Measurements from ENCODE around the gene UQCRC2. TPM values are rescaled to one million over a fixed set of nuclear protein-coding genes. Genes with fewer than 3 reads are reported as not detected.

UQCRC2 gene
- total and polyA plus RNA-seq, 2 donors (not counting 3 experiments of a cell fraction or from before 2014, with no cell fraction given), result 132 to 189 TPM

DNA sequence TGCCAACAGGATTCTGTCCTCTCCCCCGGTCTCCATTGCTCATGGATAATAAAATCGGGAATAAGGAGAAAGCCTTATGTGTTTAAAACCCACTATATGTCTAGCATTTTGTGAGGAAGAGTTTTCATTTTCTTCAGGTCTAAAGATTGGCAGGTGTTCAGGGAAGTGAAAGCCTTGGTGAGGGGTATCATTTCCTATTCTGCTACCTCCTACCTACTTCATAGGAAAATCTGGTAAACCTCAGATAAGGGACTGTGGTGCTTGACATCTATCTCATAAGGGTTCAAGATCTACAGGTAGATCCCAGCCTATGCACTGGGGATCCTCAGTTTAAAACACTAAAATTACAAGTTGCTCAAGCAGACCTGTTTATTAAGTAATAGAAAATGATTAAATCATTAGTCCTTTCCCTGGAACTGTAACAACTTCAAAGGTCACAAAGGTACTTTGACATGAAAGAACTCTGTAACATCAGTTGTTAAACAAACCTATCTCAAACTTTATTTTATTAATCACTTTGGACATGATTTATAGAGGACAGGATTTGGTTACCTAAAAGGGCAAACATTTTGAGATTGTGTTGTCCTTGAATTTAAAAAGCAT is 61.2 kb downstream of the UQCRC2 start:
- no peaks in the 10 kb centered on the region for H3K9me3 ChIP-seq (replicated peaks; ENCODE audit: control insufficient read depth, insufficient read depth, low read length)
- H3K9ac ChIP-seq (replicated peaks; ENCODE audit: extremely low read depth, insufficient read depth, low read length), result no peak overlapping the region
- no peaks in the 10 kb centered on the region for H3K27me3 ChIP-seq (ENCODE audit: control insufficient read depth in 2 of 2, insufficient read depth in 2 of 2, low read length in 2 of 2)
- H3K27ac ChIP-seq (ENCODE audit: insufficient read depth, low read depth, low read length), result no peak overlapping the region
- POLR2A ChIA-PET, result no interaction called here
- no peaks in the 10 kb centered on the region for H3K36me3 ChIP-seq (ENCODE audit: control insufficient read depth in 2 of 2, extremely low read depth in 1 of 2, insufficient read depth in 2 of 2, low read length in 2 of 2)
- H3K79me2 ChIP-seq (ENCODE audit: control insufficient read depth, insufficient read depth, low read length), result peaks cover 99% of the 10 kb centered on the region
- peaks cover 14% of the 10 kb centered on the region for H4K20me1 ChIP-seq (replicated peaks; ENCODE audit: control insufficient read depth, extremely low read depth, insufficient read depth, low read length)
- TF ChIP-seq EZH2 (IDR thresholded peaks at IDR 0.05; ENCODE audit: borderline replicate concordance, low read depth, low read length, severe bottlenecking), result no peak
- no peak for TF ChIP-seq FOS (IDR thresholded peaks at IDR 0.05; ENCODE audit: borderline replicate concordance, insufficient read depth, low read length)
- no peak for TF ChIP-seq JUN (IDR thresholded peaks at IDR 0.05; ENCODE audit: borderline replicate concordance, insufficient read depth, insufficient read length, low read depth)
- TF ChIP-seq MYC (IDR thresholded peaks at IDR 0.05; ENCODE audit: low read depth, low read length), result no peak
- TF ChIP-seq, protein P1, sequence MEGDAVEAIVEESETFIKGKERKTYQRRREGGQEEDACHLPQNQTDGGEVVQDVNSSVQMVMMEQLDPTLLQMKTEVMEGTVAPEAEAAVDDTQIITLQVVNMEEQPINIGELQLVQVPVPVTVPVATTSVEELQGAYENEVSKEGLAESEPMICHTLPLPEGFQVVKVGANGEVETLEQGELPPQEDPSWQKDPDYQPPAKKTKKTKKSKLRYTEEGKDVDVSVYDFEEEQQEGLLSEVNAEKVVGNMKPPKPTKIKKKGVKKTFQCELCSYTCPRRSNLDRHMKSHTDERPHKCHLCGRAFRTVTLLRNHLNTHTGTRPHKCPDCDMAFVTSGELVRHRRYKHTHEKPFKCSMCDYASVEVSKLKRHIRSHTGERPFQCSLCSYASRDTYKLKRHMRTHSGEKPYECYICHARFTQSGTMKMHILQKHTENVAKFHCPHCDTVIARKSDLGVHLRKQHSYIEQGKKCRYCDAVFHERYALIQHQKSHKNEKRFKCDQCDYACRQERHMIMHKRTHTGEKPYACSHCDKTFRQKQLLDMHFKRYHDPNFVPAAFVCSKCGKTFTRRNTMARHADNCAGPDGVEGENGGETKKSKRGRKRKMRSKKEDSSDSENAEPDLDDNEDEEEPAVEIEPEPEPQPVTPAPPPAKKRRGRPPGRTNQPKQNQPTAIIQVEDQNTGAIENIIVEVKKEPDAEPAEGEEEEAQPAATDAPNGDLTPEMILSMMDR (IDR thresholded peaks at IDR 0.05; ENCODE audit: extremely low read depth in 1 of 2, insufficient read depth in 1 of 2, low read depth in 1 of 2, low read length in 2 of 2), result no peak
- TF ChIP-seq POLR2AphosphoS5 (IDR thresholded peaks at IDR 0.05; ENCODE audit: insufficient read depth, low read depth, low read length), result no peak
- no peak for TF ChIP-seq POLR2A (IDR thresholded peaks at IDR 0.05; ENCODE audit: low read depth, low read length)
- TF ChIP-seq GATA2 (IDR thresholded peaks at IDR 0.05; ENCODE audit: insufficient read depth, insufficient read length, low read depth, low read length), result no peak
- TF ChIP-seq, protein P2, sequence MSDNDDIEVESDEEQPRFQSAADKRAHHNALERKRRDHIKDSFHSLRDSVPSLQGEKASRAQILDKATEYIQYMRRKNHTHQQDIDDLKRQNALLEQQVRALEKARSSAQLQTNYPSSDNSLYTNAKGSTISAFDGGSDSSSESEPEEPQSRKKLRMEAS (IDR thresholded peaks at IDR 0.05; ENCODE audit: insufficient read depth, insufficient read length), result no peak
- no peak overlapping the region for H3K4me2 ChIP-seq (ENCODE audit: insufficient read depth, low read length)
- FAIRE-seq (no peak), DNase-seq (ENCODE audit: low read depth, low spot score) (no peak)
- dilution Hi-C loops (cut with MboI; ENCODE audit: extremely low pct_ligation_motif_present, low sequenced_read_pairs), result no loop called here
- peaks cover 22% of the 10 kb centered on the region for H3K4me1 ChIP-seq (ENCODE audit: control insufficient read depth, extremely low read depth, insufficient read depth, low read length)
- no peak overlapping the region for H3K4me3 ChIP-seq (replicated peaks in 1 of 3; ENCODE audit: insufficient read depth in 1 of 3, low read depth in 1 of 3, low read length in 3 of 3)
- BruUV-seq (replicated peaks), result no TSS peak
- H2AFZ ChIP-seq (ENCODE audit: low read depth, low read length), result no peak overlapping the region
- no peaks in the 10 kb centered on the region for H3K9me1 ChIP-seq (replicated peaks; ENCODE audit: control insufficient read depth, extremely low read depth, insufficient read depth, low read length)
- intact Hi-C loops (cut with micrococcal nuclease), result no loop called here
- CTCF ChIA-PET, result interaction anchor here (27.0 kb wide), 1 partner anchor 64 kb away, joined by 994 read pairs; no protein-coding TSS in a partner anchor

Measured in endothelial cell of umbilical vein (primary cell).